Fibroblast of peridontal ligament (primary cell): Measurements from ENCODE around the gene FOXJ1.

Experiments
- DNase-seq: peaks from one replicate; pipeline ENCODE4 v3.0.0-alpha.2; 2010; ENCODE audit errors: extremely low read depth

The FOXJ1 gene

DNA sequence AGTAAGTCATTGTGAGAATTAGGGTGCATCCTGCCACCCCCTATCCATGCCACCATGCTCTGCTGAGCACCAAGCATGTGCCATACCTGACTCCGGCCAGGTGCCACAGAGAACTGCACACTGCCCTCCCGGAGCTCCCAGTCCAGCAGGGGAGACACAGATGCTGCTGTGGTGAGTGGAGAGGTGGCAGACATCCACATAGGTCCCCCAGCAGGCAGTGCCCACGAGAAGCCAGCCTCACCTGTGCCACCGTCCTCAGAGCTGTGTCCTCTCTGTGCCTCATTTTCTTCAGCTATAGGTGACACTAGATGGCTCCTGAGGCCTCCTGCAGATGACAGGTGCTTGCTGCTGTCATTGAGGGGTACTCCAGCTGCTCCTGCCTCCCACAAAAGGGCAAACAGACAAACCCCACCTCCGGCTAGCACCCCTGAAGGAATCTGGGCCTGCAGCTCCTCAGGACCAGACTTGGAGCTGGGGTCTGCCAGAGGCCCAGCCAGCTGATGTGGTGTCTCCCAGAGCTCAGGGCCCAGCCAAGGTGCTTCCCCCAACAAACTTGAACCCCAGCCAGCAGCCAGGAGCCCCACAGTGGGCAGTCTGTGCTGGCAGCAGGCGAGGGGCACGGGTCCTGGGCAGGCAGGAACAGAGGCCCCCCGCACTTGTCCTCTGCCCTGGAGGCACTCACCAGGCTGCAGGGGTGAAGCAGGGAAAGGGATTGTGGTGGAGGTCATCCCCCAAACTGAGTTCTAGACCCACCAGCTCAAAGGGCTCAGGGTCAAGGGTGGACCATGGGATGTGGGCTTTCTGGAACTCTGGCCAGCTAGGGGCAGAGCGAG lies 17.1 kb downstream of the FOXJ1 start:
- no peak for DNase-seq

DNA sequence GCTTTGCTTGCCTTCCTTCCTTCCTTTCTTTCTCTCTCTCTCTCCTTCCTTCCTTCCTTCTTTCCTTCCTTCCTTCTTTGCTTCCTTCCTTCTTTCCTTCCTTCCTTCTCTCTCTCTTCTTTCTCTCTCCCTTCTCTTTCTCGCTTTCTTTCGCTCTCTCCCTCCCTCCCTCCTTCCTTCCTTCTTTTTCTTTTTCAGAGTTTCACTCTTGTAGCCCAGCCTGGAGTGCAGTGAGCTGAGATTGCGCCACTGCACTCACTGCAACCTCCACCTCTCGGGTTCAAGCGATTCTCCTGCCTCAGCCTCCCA lies 17.9 kb downstream of the FOXJ1 start:
- no peak for DNase-seq

DNA sequence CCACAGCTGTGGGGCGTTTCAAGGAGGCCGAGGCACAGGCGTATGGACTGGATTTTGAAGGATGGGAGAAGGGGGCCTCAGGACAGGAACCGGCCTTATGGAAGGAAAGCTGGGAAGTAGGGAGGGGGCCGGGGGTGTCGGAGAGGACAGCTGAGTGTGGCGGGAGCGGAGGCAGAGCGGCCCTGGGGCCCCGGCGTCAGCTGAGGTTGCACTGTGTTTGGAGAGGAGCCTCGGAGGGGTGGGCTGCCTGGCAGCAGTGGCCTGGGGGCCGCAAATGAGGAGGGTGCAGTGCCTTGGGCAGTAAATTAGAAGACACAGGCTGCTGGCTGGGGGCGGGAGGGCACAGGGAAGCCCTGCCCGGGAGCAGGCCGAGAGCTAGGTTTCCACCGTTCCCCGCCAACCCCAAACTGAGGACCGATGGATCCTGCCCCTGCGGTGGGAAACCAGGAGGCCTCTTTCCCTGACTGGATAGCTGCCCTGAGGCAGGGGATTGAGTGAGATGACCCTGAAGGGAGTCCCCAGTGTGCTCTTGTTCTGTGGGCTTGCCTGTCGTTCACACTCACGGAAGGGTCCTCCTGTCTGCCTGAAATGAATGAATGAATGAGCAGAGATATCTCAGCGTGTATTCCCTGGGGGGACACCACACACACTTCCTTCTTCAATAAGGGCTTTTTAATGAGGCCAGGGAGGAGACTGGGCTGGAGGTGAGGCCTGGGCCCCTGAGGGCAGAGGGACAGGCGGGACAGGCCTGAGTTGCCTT lies 18.4 kb downstream of the FOXJ1 start:
- no peak for DNase-seq

DNA sequence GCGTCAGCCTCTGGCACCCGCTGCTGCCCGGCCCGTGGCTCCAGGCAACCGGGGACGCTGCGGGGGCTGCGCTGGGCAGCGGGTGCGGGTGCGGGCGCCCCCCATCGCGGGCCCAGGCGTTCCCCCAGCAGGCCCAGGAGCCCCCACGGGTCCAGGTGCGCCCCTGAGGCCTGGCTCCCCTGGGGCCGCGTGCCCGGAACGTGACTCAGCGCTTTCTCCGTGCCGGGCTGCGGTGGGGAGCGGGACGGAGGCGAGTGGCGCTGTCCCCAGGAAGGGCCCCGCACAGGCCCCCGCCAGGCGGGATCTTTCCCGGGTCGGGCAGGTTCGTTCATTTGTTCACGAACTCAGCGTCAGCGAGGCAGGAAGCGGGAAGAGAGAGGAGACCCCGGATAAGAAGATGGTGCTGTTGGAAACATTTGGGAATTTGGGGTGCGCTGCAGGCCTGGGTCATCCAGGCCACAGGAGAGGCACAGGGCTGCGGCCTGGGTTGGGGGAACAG lies 19.1 kb downstream of the FOXJ1 start:
- DNase-seq = no peak

DNA sequence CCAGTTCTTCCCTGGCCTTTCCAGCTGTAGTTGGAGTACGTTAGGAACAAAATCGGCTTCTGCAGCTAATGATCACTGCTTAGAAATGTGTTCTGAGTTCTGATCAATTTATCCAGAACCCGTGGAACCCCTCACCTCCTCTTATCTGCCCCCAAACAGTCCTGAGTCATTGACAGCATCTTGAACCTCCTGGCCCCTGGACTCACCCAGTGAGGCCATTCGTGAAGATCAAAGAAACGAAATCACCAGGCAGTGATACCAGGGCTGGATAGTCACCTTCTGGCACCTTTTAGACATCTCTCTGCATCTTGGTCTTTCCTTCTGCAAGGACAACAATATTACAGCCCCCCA lies 20.4 kb downstream of the FOXJ1 start:
- DNase-seq = no peak

DNA sequence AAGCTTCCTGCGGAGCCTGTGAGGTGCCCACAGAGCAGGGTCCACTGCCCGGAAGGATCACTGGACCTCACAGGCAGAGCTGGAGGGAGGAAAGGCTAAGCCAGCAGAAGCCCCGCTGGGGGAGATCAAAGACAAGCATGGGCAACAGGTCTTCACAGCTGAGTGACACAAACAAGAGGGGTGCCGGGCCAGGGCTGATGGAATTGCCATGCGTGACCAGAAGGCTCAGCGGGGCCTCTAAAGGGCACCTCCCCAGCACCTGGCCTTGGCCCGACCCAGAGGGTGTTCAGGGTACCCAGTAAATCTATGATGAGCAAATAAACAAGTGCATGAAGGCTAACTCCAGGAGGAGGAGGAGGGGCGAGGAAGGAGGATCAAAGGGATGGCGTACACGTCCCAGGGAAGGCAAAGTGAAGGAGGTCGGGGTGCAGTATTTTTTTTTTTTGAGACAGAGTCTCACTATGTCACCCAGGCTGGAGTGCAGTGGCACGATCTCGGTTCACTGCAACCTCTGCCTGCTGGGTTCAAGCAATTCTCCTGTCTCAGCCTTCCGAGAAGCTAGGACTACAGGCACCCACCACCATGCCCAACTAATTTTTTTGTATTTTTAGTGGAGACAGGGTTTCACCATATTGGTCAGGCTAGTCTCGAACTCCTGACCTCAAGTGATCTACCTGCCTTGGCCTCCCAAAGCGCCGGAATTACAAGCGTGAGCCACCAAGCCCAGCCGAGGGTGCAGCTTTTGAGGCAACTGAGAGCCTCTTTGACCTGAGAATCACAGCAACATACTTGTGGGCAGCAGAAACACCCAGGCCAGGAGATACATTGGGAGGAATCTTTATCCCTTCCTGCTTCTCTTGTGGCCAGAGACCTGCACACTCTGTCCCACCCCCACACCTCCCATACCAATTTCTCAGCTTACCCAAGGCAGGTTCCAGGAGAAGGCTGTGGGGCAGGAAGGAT lies 21.4 kb downstream of the FOXJ1 start:
- no peak for DNase-seq

DNA sequence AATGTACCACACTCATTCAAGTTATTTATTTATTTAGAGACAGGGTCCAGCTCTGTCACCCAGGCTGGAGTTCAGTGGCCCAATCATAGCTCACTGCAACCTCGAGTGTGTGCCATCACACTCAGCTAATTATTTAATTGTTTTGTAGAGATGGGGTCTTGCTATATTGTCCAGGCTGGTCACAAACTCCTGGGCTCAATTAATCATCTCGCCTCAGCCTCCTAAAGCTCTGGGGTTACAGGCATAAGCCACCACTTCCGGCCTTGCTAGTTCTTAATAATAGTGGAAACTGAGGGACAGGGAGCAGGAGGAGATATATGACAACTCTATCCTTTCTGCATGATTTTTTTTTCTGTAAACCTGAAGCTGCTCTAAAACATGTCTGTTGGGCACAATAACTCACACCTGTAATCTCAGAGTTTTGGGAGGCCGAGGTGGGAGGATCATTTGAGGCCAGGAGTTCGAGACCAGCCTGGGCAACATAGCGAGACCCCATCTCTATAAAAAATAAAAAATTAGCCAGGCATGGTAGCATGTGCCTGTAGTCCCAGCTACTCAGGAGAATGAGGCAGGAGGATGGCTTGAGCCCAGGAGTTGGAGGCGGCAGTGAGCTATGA lies 25.8 kb downstream of the FOXJ1 start:
- no peak for DNase-seq

DNA sequence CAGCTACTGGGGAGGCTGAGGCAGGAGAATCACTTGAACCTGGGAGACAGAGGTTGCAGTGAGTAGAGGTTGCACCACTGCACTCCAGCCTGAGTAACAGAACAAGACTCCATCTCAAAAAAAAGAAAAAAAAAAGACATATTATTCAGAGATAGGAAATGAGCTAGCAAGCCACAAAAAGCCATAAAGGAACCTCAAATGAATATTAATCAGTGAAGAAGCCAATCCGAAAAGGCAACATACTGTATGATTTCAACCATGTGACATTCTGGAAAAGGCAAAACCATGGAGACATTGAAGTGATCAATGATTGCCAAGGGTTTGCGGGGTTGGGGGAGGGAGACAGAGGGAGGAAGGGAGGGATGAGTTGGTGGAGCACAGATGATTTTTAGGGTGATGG lies 29.1 kb downstream of the FOXJ1 start:
- DNase-seq = no peak

DNA sequence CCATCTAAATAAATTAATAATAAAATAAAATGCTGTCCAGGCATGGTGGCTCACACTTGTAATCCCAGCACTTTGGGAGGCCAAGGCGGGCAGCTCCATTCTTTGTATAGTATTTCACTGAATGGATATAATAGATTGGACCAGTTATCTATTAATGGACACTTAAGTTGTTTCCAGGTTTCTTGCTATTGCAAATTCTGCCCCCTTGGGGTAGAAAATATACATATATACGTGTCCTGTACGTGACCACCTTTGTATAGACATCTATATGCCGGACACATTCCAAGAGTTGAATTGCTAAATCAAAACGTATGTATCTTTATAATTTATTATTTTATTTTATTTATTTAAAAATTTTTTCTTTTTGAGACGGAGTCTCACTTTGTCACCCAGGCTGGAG lies 33.5 kb downstream of the FOXJ1 start:
- peak; percentile 8 for DNase-seq

DNA sequence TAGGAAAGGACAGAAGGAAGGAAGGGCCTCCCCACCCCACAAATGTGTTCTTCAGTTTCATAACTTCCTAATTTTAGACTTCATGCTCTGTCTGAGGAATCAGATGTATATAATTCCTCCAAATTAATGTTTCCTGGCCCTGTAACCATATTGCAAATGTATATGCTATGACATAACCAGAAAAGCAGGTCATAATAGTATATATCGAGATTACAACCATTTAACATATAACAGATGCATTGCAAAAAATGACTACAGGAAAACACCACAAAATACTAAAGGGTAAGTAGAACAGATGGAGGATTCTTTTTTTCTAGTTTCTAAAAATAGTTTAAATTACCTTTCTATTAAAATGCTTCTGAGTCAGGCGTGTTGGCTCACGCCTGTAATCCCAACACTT lies 34.3 kb downstream of the FOXJ1 start:
- DNase-seq = no peak

DNA sequence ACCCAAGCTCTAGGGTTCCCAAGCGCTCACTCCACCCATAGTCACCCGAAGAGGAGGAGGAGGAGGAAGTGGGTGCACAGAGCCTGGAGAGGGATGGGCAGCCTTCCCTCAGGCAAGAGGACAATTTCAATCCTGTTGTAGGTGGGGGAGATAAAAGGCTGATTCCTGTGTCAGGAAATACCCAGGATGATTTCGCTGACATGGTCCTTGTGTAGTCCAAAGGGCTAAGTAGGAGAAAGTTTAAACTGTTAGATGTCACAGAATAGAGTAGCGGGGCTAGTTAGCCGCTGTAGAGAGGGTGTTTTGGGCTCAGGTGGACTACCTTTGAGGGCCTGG lies 36.2 kb downstream of the FOXJ1 start:
- no peak for DNase-seq

DNA sequence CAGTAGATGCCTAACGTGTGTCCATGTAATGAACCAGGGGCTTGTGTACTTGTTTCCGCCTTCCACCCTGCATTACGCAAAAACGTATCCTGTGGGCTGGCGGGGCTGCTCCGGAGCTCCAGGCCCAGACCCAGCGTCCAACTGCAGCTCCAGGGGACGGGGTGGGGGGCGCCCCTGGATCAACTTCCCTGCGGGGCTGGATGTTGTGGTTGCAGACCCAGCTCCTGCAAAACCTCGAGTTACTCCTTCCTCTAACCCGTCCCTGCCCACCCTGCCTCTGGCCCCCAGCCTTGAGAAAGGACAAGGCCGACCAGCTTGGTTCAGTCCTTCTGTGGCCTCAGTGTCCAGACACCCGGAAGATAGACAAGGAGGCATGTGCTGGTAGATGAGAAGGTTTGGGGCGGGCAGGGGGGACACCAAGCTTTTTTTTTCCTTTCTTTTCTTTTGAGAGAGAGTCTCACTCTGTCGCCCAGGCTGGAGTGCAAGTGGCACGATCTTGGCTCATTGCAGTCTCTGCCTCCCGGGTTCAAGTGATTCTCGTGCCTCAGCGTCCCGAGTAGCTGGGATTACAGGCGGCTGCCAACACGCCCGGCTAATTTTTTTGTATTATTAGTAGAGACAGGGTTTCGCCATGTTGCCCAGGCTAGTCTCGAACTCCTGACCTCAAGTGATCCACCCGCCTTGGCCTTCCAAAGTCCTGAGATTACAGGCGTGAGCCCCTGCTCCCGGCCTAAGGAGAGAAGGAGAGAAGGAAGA lies 36.7 kb downstream of the FOXJ1 start:
- no peak for DNase-seq

DNA sequence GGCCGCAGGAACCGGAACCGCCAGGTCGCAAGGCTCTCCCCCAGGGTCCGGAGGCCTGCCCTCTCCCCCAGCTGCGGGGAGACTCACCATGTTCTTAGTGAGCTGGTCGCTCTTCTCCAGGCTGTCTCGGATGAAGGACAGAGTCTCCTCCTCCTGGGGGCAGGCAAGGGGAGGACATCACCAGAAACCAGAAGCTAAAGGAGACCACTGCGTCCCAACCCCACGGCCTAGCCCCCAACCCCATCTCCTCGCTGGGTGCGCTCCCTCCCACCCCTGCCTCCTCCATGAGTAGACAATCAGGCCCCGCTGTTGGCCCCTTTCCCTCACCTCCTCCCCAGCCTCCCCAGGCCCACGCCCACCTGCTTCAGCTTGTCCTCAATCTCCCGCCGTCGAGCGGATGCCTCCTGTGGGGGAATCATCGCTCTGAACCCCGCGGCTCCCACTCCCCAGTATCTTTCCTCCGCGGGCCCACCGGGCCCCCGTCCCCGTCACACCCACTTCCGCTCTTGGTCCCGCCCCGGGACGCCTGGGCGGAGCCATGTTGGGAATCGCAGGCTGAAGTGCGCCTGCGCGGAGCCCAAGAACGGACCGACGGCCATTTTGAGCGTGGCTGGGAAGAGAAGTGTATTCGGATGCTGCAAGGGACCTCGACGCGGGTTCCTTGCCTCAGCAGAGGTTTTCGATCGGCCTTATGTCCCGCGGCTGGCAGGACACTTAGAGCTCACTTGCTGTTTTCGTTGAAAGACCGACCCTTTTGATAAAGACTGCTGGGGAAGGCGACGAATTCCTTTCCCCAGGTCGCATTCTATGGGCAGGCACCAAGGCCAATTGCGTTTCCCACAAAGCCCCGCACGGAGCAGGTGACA lies 37.5 kb downstream of the FOXJ1 start, which contains the start of gene EXOC7:
TSS of gene EXOC7 (minus strand) at position 514 of the 866 bp plus-strand sequence. CDS start at position 419, 95 bp downstream.
- peak; percentile 88 for DNase-seq

DNA sequence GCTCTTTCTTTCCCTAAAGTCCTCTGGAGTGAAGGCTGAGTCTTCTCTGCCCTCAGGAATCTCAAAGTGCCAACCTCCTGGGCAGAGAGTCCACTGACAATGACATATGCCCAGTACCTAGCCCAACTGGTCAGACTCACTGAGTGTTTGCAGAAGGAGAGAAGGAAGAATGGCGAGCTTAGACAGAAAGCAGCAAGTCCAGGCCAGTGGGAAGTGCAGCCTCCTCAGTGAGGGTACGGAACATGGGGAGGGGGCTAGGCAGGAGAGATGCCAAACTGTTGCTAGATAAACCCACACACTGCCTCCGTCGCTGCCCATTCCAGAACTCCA lies 38.1 kb downstream of the FOXJ1 start:
- peak; percentile 15 for DNase-seq

DNA sequence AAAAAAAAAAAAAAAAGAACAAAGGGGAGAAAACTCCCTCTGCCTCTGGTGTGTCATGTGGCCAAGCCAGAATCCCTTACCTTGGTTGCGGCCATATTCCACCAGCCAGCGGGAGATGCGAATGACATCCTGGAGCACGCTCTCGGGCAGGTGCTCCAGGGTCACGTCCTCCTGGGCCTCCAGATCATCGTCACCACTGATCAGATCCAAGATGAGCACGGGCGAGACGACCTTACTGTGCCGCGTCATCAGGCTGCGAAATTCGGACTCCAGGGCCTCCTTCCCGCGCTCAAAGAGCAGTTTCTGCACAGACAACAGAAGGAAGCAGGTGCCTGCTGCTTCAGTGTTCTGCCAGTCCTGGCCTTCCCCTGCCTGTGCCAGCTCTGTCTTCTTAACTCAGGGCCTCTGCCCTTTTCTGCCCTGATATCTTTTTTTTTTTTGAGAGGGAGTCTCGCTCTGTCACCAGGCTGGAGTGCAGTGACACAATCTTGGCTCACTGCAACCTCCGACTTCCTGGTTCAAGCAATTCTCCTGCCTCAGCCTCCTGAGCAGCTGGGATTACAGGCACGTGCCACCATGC lies 43.2 kb downstream of the FOXJ1 start:
- no peak for DNase-seq

DNA sequence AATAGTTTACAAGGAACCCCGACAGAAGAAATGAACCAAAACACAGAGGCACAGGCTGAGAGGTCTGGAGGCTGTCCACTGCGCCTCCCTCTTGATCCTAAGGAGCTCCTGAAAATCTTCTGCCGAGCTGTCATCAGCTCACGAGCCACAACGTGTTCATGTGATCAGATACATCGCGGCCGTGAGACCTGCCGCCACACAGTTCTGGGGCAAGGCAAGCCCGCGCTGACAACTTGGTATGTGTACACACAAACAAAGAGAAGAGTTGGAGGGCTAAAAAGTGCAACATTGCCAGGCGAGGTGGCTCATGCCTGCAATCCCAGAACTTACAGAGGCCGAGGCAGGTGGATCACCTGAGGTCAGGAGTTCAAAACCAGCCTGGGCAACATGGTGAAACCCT lies 45.1 kb downstream of the FOXJ1 start:
- no peak for DNase-seq

DNA sequence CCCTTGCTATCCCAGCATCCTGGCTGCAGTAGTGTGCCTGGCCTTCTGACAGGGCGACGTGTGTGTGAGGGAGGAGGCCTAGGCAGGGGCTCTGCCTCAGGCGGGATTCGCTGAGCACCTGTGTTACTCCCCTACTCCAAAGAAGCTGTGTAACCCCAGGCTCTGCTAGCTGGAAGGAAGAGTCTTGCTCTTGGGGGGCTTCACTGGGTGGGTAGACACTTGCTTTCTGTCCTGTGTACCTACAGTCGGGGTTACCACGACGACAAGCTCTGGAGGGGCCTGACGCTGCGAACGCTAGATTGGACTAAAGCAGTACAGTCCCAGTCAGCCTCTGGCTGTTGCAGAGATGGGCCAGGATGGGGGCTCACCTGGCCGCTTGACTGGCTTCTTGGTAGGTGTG lies 47.0 kb downstream of the FOXJ1 start:
- DNase-seq = no peak

DNA sequence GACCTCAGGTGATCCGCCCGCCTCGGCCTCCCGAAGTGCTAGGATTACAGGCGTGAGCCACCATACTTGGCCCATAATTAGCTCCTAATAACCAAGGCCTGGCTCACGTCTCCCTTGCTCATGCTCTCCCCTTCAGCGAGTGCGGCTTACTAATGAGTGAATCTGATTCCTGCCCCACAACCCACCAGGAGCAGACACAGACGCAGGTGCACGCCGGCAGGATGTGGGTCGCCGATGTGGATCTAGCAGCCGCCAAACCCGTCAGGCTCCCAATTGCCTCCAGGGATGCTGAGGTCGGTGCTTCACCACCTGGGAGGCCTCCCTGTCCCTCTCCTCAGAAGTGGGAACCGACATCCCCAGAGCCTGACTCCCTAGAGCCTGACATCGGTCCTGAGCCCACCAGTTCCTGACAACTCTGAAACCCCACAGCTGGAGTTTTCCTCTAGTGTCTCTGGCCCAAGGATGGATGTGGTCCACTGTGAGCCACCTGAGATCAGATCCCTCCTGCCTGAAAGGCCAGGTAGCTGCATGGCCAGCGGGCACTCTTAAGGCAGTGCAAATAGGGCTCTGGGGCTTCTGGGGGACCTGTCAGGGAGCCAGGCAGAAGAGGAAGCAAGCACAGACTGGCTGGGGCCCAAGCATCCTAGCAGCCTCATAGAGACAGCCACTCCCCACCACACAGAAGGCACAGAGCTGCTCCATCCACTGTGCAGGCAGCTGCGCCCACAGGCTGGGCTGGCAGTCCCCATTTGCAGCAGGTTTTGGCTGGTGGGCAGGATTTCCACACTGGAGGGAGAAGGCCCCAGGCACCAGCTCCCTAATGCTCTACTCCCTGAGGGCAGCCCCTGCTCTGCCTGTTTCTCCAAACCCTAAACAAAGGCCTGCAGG lies 48.3 kb downstream of the FOXJ1 start:
- DNase-seq = no peak
